ENCODE results near the gene TUT1.

GRCh38 chr11:62574363-62575071 is 16.8 kb downstream of the TUT1 start:
- TF ChIP-seq, protein P1, sequence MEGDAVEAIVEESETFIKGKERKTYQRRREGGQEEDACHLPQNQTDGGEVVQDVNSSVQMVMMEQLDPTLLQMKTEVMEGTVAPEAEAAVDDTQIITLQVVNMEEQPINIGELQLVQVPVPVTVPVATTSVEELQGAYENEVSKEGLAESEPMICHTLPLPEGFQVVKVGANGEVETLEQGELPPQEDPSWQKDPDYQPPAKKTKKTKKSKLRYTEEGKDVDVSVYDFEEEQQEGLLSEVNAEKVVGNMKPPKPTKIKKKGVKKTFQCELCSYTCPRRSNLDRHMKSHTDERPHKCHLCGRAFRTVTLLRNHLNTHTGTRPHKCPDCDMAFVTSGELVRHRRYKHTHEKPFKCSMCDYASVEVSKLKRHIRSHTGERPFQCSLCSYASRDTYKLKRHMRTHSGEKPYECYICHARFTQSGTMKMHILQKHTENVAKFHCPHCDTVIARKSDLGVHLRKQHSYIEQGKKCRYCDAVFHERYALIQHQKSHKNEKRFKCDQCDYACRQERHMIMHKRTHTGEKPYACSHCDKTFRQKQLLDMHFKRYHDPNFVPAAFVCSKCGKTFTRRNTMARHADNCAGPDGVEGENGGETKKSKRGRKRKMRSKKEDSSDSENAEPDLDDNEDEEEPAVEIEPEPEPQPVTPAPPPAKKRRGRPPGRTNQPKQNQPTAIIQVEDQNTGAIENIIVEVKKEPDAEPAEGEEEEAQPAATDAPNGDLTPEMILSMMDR (conservative IDR thresholded peaks at IDR 0.05 in 1 of 2, IDR thresholded peaks at IDR 0.05 in 1 of 2; ENCODE audit: extremely low read depth in 1 of 2, insufficient read depth in 1 of 2, low read depth in 1 of 2, low read length in 2 of 2): no peak
- TF ChIP-seq EZH2 (IDR thresholded peaks at IDR 0.05; ENCODE audit: borderline replicate concordance, low read length): no peak

Measured in mammary epithelial cell (primary cell).